Activated CD4-positive, CD25-positive, alpha-beta regulatory T cell treated with anti-CD3 and anti-CD28 coated beads, Interleukin-2, amount 50 U/mL, for 72 hours (primary cell): ENCODE results near the gene PRKG1.

Experiments used
- DNase-seq: peaks from one replicate; pipeline ENCODE4 v3.0.0; 2021

Gene PRKG1

DNA sequence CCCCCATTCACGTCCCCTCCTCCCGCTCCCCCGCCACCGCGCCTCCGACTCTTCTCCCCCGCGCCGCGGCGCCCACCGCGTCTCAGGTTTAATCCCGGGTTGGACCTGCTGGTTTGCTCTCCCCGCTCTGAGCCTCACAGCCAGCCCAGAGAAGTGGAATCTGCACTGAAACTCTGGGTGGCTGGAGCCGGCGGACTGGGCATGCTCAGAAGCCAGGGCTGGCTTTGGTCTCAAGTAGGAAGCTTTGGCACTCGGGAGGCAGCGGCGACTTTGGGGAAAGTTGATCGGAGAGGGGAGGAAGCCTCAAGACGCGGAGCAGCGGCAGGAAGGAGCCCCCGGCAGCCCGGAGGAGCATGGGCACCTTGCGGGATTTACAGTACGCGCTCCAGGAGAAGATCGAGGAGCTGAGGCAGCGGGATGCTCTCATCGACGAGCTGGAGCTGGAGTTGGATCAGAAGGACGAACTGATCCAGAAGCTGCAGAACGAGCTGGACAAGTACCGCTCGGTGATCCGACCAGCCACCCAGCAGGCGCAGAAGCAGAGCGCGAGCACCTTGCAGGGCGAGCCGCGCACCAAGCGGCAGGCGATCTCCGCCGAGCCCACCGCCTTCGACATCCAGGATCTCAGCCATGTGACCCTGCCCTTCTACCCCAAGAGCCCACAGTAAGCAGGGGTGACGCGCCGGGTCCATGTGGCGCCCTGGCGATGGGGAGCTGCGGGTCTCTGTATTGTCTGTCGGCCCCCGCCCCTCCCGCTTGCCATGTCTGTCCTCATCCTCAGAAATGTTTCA lies at the start of gene PRKG1:
TSS of gene PRKG1 (plus strand) at position 250 of the 791 bp plus-strand sequence.
- no peak for DNase-seq

DNA sequence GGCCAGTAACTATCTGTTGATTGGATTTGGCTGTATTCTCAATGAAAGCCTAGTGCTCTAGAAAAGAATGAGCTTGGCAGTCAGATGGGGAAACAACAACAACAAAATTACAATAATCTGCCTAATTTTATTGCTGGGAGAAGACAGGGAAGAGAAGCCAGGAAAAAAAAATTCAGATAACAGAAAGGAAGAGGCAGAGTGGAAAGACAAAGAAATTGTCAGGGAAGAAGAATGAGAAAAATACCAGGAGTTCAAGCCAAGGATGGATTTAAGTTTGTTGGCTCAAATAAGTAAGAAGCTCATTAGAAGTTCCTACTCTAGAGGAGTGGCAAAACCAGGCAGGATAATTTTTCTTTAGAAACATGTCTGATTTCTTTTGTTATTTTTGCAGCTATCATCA lies 45.9 kb upstream of the PRKG1 start:
- no peak for DNase-seq

DNA sequence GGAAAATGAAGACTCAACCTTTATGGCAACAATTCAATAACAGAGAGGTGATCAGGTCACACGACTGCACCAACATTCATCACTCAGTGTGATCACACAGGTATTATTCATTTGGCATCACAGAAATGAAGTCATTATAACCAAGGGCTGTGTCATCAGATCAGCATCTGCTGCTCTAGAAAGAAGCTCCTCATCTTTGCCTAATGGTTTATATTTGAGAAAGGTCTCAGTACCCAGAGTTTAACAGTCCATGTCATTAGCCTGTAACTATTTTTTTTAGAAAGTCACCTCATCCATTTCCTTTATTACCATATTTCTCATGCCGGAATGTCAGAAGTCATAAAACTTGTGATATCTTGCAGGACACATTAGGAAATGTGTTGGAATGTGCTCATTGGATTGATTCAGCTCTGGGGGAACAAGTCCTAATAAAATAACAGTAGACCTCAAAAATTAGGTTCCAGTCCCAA lies 45.1 kb upstream of the PRKG1 start:
- DNase-seq = no peak

DNA sequence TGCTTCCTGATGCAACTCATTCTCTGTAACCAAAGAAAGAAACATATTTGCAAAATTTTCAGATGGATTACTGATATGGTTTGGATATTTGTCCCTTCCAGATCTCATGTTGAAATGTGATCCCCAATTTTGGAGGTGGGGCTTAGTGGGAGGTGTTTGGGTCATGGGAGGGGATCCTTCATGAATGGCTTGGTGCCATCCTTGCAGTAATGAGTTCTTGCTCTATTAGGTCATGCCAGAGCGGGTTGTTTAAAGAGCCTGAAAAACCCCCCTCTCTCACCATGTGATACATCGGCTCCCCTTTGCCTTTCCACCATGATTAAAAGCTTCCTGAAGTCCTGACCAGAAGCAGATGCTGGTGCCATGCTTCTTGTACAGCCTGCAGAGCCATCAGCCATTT lies 43.8 kb upstream of the PRKG1 start:
- DNase-seq = no peak

DNA sequence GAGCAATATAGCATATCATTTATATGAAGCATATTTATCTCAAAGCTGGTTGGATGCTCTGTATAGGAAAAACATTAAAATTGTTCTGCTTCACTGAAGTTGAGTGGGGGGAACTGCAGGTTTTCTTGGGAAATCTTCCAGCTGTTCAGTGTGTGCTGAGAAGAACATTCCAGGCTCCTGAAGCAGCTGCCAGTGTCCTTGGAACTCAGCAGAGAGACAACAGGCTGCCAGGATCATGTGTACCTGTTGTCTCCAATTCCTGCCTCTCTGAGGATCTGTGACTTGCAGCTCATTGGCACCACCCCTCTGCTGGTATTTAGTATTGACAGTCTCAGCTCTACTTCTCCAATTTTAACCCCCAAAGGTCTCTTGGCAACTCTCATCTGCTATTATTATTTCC lies 42.3 kb upstream of the PRKG1 start:
- no peak for DNase-seq

DNA sequence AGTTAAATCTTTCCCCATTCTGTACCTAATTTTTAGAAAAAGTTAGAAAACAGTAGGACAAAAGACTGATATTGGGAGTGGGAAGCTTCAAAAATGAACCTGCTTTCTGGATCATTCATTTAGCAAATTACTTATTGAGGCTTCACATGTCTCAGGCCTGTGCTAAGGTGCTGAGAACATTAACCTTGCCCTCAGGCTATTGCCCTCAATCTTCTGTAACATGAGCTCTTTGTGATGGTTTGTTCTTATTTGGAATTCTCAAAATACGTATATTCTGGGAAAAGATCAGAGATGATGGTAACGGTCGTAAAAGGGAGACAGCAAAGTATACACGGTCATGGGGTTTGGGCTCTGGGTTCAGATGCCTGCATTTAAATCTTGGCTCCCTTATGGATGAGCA lies 39.5 kb upstream of the PRKG1 start:
- no peak for DNase-seq

DNA sequence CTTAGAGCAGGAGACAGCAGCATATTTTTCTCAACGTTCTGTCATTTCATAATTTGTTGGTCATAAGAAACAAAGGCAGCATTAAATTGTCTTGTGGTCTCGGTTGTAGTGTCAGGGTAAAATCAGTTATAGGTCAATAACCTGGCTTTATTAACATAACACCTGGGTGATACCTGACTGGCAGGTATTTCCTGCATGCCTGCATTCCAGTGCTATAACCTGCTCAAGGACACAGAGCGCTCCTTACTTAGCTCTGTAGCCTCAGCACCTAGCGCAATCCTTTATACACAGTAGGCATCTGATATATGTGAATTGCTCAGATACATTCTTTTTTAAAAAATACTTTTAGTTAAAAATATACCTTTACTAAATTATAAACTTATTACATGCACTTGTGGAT lies 38.9 kb upstream of the PRKG1 start:
- DNase-seq = no peak

DNA sequence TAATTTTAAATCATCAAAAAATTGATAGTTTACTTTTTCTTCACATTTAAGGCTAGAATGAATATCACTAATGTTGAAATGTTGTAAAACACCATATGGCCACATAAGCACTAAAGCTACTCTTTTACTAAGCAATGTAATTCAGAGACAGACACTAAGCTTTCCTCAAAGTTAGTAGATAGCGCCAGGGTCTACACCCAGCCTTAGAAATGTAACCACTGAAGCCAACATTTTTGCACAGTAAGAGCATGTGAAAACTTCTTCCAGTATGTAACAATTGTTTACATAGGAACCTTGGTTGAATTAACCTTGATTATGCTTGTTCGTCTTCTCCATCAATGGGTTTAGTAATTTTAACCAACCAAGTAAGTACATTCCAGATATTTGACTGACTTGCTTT lies 28.4 kb upstream of the PRKG1 start:
- no peak for DNase-seq

DNA sequence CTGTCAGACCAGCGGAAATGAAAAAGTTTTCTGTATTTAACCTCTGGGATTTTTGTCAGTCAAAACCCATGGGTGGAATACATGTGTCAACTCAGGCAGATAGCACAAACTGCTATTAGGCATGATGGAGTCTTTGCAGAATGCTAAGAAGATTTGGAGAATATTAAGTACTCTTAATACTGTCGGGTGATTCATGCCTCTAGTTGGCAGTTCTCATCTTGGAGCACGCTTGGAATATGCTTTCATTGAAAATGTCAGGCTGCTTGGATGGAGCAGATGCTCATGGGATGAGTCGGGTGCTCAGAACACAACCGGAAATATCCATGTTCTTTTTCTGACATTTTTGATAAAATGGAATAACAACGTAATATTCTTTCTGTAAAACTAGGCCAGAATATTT lies 27.6 kb upstream of the PRKG1 start:
- DNase-seq = no peak

DNA sequence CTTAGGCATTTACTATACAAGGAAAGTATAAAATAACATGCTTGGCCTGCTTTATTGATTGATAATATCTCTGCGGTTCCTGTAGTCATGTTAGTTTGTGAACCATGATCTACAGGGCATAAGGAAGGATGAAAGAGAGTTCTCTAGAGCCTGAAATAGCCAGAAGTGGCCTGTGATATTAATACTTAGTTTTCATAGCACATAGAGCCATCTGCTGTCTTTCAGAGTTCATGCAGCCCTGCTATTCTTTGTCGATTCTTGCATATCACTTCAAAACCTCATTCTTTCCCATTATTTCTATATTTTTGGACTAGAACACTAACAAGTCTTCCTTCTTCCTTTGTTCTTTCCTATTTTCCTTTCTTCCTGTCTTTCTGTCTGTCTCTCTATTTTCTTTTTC lies 26.4 kb upstream of the PRKG1 start:
- no peak for DNase-seq

DNA sequence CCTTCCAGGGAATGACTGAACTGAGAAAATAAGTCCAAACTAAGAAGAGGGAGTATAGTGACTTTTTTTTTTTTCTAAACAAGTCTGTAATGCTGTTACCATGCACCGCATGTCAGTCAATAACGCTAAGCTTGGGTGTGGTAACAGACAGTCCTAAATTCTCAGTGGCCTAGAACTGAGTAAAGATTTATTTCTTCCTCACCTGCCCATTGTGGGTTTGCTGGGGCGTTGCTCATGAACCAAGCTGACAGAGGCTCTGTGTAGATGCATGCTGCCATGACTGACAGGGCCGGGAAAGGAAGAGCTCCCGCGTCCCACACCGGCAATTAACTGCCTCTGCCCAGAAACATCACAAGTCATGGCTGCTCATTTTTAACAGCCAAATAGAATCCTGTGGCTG lies 25.5 kb upstream of the PRKG1 start:
- DNase-seq = no peak

DNA sequence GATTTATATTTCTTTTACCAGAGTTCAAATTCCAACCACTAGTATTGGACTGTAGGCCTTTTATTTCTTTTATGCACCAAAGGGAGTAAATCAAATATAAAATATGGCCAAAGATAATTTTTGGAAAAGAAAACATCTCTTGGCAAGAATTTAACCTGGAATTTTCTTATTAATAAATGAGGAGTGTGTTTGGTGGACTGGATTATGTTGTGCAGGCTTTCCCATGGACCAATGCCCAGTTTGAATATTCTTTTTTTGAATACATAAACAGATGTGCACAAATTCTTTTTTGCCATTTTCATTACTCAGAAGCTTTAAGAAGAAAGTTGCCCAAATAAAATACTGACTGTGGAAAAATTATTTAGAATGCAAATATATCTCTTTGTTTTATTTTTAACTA lies 22.1 kb upstream of the PRKG1 start:
- DNase-seq = no peak

DNA sequence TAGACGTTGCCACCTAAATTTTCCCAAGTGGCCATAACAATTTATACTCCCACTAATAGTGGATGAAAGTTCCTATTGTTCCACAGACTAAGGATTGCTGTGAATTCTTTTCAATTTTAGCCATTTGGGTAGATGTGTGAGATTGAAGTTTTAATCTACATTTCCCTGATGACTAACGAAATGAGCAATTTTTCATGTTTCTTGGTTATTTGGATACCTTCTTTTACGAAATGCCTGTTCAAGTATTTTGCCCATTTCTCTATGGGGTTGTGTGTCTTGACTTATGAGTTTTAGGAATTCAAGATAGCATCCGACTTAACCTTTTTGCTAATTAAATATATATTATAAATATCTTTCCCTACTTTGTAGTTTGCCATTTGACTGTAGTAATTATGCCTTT lies 16.4 kb upstream of the PRKG1 start:
- DNase-seq = no peak

DNA sequence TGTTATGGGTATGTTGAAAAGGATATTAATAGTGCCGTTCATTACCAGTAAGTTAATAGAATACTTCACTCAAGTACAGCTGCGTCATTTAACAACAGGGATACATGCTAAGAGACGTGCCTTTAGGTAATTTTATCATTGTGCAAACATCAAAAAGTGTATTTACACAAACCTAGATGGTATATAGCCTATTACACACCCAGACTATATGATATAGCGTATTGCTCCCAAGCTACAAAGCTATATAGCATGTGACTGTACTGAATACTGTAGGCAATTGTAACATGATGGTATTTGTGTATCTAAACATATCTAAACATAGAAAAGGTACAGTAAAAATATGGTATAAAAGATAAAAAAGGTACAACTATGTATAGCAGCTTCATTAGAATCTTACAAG lies 11.1 kb upstream of the PRKG1 start:
- no peak for DNase-seq

DNA sequence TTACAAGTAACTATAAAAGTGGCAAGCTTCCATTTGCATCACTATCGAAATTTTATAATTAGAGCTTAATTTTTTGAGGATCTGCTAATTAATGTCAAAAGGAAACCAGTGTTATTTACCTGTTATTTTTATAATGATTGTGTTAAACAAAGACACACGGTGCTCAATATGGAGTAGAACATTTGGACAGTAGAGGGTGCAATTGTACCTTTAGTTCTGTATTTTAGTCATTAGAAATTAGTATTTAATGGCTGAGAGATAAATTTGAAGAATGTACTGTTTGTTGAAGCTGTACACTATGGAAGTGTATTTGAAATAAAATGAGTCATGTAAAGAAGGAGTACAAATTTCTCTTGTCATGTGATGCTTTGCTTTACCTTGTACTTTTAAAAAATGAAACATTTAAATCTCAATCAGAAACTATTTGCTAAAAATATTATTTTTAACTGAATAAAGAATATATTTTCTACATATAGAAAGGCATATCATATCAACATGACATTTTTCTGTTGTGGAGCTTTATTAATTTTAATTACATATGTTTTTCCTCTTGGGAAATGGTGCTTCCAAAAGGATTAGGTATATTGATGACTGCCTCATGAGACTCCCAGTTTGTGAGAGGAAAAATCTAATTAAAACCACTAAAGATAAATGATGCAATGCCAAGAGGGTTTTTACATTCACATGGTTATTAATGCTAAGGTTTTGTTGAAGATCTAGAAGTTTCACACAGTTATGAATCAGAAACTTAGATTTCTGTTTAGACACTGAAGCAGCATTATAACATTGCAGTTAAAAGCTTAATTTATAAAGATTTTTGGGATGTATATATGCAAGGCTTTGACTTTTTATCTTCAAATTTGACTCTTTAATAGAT lies 10.4 kb upstream of the PRKG1 start:
- DNase-seq = no peak

DNA sequence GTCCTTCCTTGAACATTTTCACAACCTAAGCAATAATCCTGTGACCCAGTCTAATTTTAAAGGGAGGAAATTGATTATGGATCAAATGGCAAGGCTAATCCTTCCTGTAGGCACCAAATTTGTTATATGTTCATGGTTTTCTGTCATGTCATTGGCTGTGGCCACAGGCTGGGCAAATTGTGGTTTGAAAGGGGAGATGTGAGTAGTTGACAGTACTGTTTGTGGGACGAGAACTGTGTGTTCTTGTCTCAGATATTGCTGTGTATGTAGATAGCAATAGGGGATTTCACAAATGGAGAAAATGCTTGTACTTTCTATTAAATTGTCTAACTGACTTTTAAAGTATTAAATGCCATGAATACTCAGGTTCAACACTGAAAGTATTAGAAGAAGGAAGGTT lies 8.1 kb upstream of the PRKG1 start:
- DNase-seq = no peak

DNA sequence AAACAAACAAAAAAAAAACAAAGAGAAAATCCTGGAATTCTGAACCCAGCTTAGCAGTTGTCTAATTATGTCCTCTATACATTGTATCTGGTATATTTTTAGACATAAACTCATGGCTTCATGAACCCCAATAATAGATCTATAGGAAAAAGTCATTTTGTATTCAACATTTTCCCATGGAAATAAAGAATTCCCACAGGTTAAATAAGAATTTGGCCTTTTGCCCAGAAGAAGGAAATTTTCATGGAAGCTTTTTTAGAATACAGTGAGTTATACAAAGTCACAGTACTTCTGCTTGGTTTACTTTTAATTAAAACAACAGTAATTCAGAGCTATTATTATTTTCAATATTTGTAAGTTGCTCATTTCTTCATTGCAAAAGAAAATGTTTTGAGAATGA lies 2.1 kb upstream of the PRKG1 start:
- no peak for DNase-seq

DNA sequence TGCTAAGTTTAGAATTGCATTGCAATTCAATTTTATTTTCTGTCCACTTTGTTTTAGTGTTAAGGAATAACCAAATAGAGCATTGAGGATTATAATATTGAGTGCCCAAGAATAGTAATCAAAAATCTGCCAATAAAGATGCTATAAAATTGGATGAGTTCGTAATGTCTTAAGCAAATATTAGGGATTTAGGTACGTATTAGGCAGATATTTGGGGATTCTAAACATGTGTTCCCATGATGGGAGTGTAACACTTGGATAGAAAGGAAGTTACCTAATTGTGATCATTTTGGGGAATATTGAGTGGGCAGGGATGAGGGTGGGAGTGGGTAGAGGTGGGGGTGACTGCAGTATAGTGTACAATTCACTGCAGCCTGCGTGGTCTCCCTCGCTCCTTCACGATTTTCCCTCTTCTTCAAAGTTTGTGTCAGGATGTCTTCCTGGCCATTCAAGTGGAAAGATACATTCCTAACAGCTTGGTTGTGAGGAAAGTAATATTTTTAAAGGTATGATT lies 1.3 kb upstream of the PRKG1 start:
- no peak for DNase-seq

DNA sequence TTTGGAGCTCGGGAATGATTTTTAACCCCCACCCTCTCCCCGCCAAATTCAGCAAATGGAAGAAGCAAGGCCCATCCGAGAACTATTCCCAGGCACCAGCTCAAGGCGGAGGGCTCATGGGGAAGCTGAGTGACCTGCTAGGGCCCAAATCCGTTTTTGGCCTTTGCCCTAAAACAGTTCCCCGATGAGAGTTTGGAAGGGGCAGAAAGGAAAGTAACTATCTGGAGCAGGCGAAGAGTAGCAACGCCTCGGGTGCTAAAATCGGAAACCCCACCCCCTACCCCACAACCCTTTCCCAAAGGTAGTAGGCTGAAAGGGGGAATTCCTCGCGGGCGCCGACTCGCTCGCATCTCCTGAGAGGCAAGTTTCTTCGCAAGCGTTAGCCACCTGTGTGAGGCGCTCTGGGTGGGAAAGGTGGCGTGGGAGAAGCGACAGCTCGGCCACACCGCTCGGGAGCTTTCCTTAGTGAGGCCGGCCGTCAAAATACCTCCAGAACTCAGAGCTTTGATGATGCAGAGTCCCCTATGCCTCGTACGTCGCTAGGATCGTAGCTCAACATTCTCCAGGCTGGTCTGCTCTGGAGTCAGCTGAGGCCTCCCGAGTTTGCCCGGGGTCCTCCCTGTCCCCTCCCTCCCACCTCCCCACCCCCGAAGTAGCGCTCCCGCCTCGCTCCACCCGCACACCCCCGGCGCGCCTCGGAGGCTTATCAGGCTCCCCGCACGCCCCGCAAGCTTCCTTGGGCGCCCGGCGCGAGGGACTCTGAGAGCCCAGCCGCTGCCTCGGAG lies 642 bp upstream of the PRKG1 start:
- DNase-seq = no peak

DNA sequence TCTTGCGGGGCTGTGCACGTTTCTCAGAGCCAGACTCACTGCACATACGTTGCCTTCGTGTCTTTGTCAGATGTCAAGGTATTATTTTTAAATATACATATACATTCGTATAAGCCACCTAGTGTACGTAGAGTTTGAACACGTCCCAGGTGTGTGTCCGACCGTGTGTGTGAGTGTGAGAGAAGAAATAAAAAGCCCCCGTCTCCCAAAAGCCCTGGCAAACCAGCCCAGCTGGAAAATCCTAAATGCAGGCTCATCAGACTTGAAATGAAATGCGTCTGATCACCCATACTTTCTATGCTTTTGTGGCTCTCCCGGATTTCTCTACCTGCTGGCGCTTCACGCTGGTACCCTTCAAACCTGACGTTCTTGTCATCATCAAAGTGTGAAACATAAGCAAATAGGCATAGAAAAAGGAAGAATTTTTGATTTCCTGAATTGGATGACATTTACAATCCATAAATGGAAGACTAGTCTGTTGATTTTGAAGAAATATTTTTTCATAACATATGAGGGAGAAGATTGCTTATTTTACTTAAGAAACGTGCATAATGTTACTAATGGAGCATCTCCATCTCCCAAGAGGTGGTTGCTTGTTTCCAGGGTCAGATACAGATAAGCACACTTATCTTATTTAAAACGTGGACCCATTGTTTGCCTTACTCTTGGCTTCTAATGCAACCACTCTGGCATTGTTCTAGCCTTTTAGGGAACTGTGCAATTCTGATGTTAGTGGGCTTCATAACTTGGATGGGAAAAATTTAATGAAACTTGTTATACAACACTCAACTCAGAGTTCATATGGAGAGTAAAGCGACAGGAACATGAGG lies 971 bp downstream of the PRKG1 start:
- DNase-seq = no peak

DNA sequence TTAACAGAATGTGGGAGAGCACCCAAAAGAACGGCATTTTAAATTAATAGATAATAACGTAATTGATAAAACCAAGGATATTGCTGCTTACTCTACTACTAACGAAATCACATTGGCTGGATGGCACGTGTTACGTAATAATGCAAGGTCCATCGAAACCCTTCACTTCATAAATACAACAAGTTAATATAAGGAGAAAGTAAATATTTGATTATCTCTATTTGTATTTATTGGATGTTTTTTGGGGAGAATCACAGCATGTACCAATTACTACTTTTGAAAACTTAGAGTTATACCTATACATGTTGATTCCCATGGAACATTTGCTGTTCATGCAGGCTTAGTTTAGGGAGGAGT lies 1.6 kb downstream of the PRKG1 start:
- no peak for DNase-seq

DNA sequence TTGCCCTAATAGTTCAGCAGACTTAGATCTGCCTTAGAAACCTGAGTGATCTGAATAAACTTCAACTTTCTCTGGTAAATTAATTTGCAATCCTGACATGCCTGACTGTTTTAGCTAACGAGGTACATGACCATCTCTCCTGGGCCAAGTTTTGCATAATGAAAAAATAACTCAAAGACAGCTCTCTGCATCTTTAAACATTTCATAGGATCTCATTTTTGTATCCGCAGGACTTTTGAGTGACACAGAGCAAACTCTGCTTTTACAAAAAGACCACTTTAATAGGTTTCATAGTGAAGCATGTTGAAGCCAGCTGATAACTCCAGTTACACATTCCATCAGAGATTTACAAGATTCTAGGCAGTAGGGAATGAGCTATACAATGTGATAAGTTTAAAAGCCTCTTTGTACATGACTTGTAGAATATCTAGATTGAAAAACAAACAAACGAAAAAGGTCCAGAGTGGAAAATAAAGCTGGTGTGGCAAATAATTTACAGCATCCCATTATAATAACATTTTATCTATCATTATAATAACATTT lies 2.1 kb downstream of the PRKG1 start:
- no peak for DNase-seq
